GM23248 (cell line): ENCODE results near the gene BLVRA. TPM values are rescaled to one million over a fixed set of nuclear protein-coding genes. Genes with fewer than 3 reads are reported as not detected.
"Not testable (repeated sequence)": the region's sequence is repeated elsewhere in the genome, so short reads cannot be mapped to it uniquely, and the experiment has no call there.

Experiments
- DNase-seq: peaks from one replicate; pipeline ENCODE4 v3.0.0-alpha.2; 2015
- H2AFZ ChIP-seq: fragments of 200-600 bp; sonication (generic); 2 replicates; pipeline ENCODE4 v1.6.1; 2016; ENCODE audit warnings: antibody characterized with exemption
- H3F3A ChIP-seq: fragments of 200-600 bp; sonication (generic); 2 replicates; pipeline ENCODE4 v1.6.1; 2016; ENCODE audit warnings: mild to moderate bottlenecking, antibody characterized with exemption, mixed run types; ENCODE audit not compliant: insufficient read depth
- H3K27ac ChIP-seq: fragments of 200-600 bp; sonication (generic); 2 replicates; pipeline ENCODE4 v1.5.1; 2016; ENCODE audit warnings: mild to moderate bottlenecking
- H3K27me3 ChIP-seq: fragments of 200-600 bp; sonication (generic); replicated peaks from 2 replicates; pipeline ENCODE4 v1.6.1; 2016; ENCODE audit warnings: mild to moderate bottlenecking; ENCODE audit not compliant: insufficient read depth
- H3K36me3 ChIP-seq: fragments of 200-600 bp; sonication (generic); 2 replicates; pipeline ENCODE4 v1.6.1; 2016; ENCODE audit warnings: low read depth, mild to moderate bottlenecking
- H3K4me1 ChIP-seq: fragments of 200-600 bp; sonication (generic); 2 replicates; pipeline ENCODE4 v1.6.1; 2016; ENCODE audit warnings: mild to moderate bottlenecking; ENCODE audit not compliant: insufficient read depth
- H3K4me2 ChIP-seq: fragments of 200-600 bp; sonication (generic); one replicate; pipeline ENCODE4 v1.6.1; 2016; ENCODE audit warnings: mild to moderate bottlenecking; ENCODE audit not compliant: unreplicated experiment
- H3K4me3 ChIP-seq: fragments of 200-600 bp; sonication (generic); 2 replicates; pipeline ENCODE4 v1.5.1; 2016; ENCODE audit warnings: mild to moderate bottlenecking
- H3K79me2 ChIP-seq: fragments of 200-600 bp; sonication (generic); 2 replicates; pipeline ENCODE4 v1.6.1; 2016; ENCODE audit warnings: mild to moderate bottlenecking; ENCODE audit not compliant: insufficient read depth
- H3K9ac ChIP-seq: fragments of 200-600 bp; sonication (generic); 2 replicates; pipeline ENCODE4 v1.6.1; 2016; ENCODE audit warnings: mild to moderate bottlenecking
- H3K9me2 ChIP-seq: fragments of 200-600 bp; sonication (generic); 2 replicates; pipeline ENCODE4 v1.6.1; 2016; ENCODE audit warnings: mixed run types, mild to moderate bottlenecking, moderate library complexity; ENCODE audit not compliant: insufficient read depth
- H3K9me3 ChIP-seq: fragments of 200-600 bp; sonication (generic); one replicate; pipeline ENCODE4 v1.6.1; 2017; ENCODE audit warnings: low read depth
- H4K20me1 ChIP-seq: fragments of 200-600 bp; sonication (generic); 2 replicates; pipeline ENCODE4 v1.6.0; 2016; ENCODE audit not compliant: insufficient read depth
- EZH2 ChIP-seq: fragments of 200-600 bp; sonication (generic); IDR thresholded peaks from 2 replicates; pipeline ENCODE4 v1.6.1; 2018; ENCODE audit warnings: antibody characterized with exemption, mild to moderate bottlenecking; ENCODE audit not compliant: insufficient read depth, poor library complexity, severe bottlenecking
- EZH2phosphoT487 ChIP-seq: fragments of 200-600 bp; sonication (generic); IDR thresholded peaks from 2 replicates; pipeline ENCODE4 v1.6.1; 2018; ENCODE audit warnings: antibody characterized with exemption, moderate library complexity, mild to moderate bottlenecking, low read depth; ENCODE audit not compliant: insufficient read depth
- WGBS, 2 experiments: methylation state at CpG; one replicate each; pipeline ENCODE4 v1.1.6; 2015 to 2017; ENCODE audit warnings: low lambda C conversion rate in 2 of 2, low coverage in 1 of 2; ENCODE audit errors: missing lambda C conversion rate in 2 of 2; 5-methylcytosine and 5-hydroxymethylcytosine counted together
- in situ Hi-C: fragments of 300-500 bp; cut with MboI; formaldehyde crosslinking; loops from 2 replicates; pipeline ENCODE4 v1.15.0; 2020
- polyA plus RNA-seq: library from polyadenylated mRNA; unstranded; fragments of >200 nt; fragmentation: Nextera tagmentation; extraction: Ambion mirVana; gene quantifications from 2 replicates; pipeline ENCODE4 v1.2.1, GENCODE V29; 2016
- total RNA-seq: library from RNA; depleted of rRNA; stranded (reverse); fragments of >200 nt; shearing (Covaris generic); gene quantifications from 2 replicates; pipeline ENCODE4 v1.2.3, GENCODE V29; 2014

Gene BLVRA
- total and polyA plus RNA-seq, 2 experiments from 2014 or later, result 14.7 to 47.0 TPM

GRCh38 chr7:43727003-43727402, 31.5 kb upstream of the BLVRA start:
- peaks cover 7% of the 10 kb centered on the region; the same call in 1 of the 2 replicates for H3K4me1 ChIP-seq
- TF ChIP-seq EZH2phosphoT487, result no peak
- TF ChIP-seq EZH2, result no peak
- no peak for DNase-seq
- no peak overlapping the region for H3K27ac ChIP-seq
- H3K79me2 ChIP-seq, result peaks cover 73% of the 10 kb centered on the region
- H3F3A ChIP-seq, result no peaks in the 10 kb centered on the region; the same call in 1 of the 2 replicates
- in situ Hi-C loops, result no loop called here
- H3K4me2 ChIP-seq, result no peak overlapping the region
- H3K9me3 ChIP-seq, result no peaks in the 10 kb centered on the region
- 95% methylated on average over 5 of the region's 5 CpGs for WGBS, 2 experiments
- H3K9ac ChIP-seq, result no peak overlapping the region
- H4K20me1 ChIP-seq, result no peaks in the 10 kb centered on the region
- H3K9me2 ChIP-seq, result no peaks in the 10 kb centered on the region
- H3K36me3 ChIP-seq, result no peaks in the 10 kb centered on the region
- no peak overlapping the region for H3K4me3 ChIP-seq
- no peak overlapping the region for H2AFZ ChIP-seq
- H3K27me3 ChIP-seq, result no peaks in the 10 kb centered on the region

- Histone ChIP-seq H3K36me3 (no peaks in the 10 kb centered on the region), H2AFZ (no peak overlapping the region), H3F3A (no peaks in the 10 kb centered on the region; the same call in 1 of the 2 replicates), H3K27ac (no peak overlapping the region), H3K9me2 (no peaks in the 10 kb centered on the region), H3K4me3 (no peak overlapping the region), H3K4me2 (no peak overlapping the region), H3K9me3 (no peaks in the 10 kb centered on the region), H3K4me1 (peaks cover 7% of the 10 kb centered on the region; the same call in 1 of the 2 replicates), H4K20me1 (no peaks in the 10 kb centered on the region), H3K9ac (no peak overlapping the region), H3K27me3 (no peaks in the 10 kb centered on the region), H3K79me2 (peaks cover 68% of the 10 kb centered on the region)
- TF ChIP-seq EZH2phosphoT487, result no peak
- no peak for TF ChIP-seq EZH2
- in situ Hi-C loops, result no loop called here
- WGBS, 2 experiments, result 0 to 11% methylated on average over 1 of the region's 1 CpG
- DNase-seq, result no peak
Observed at GRCh38 chr7:43727494-43727893, 31.0 kb upstream of the BLVRA start.

- Histone ChIP-seq H3K79me2 (peaks cover 50% of the 10 kb centered on the region), H3K9me2 (no peaks in the 10 kb centered on the region), H3K27me3 (no peaks in the 10 kb centered on the region), H2AFZ (peak within 1 kb of the TSS; percentile 99), H3F3A (no peaks in the 10 kb centered on the region), H3K27ac (peak within 1 kb of the TSS; percentile 64), H3K4me1 (peaks cover 7% of the 10 kb centered on the region; the same call in 1 of the 2 replicates), H3K9me3 (no peaks in the 10 kb centered on the region), H4K20me1 (no peaks in the 10 kb centered on the region), H3K36me3 (no peaks in the 10 kb centered on the region), H3K9ac (peak within 1 kb of the TSS; percentile 90), H3K4me2 (peak within 1 kb of the TSS; percentile 95), H3K4me3 (peak within 1 kb of the TSS; percentile 97)
- no peak for TF ChIP-seq EZH2
- TF ChIP-seq EZH2phosphoT487, result no peak
- WGBS, 2 experiments, result 1 to 2% methylated on average over 62 to 65 of the region's 66 CpGs
- DNase-seq, result peak; percentile 96
- in situ Hi-C loops, result no loop called here
Observed at GRCh38 chr7:43729214-43729923, 29.1 kb upstream of the BLVRA start, which contains the start of gene COA1. Gene COA1, minus strand, starts transcription at chr7:43729523. Its CDS starts 80,909 bp downstream, at chr7:43648614.

GRCh38 chr7:43729924-43730248, 28.6 kb upstream of the BLVRA start:
- Histone ChIP-seq H3K4me3 (peak overlapping the region; percentile 97), H3F3A (no peaks in the 10 kb centered on the region), H3K9me3 (no peaks in the 10 kb centered on the region), H3K27me3 (no peaks in the 10 kb centered on the region), H3K9me2 (no peaks in the 10 kb centered on the region), H4K20me1 (no peaks in the 10 kb centered on the region), H3K27ac (peak overlapping the region; percentile 64), H3K9ac (peak overlapping the region; percentile 90), H2AFZ (peak overlapping the region; percentile 99), H3K4me2 (peak overlapping the region; percentile 95), H3K36me3 (no peaks in the 10 kb centered on the region), H3K79me2 (peaks cover 44% of the 10 kb centered on the region), H3K4me1 (peaks cover 7% of the 10 kb centered on the region; the same call in 1 of the 2 replicates)
- DNase-seq, result no peak
- 1 to 3% methylated on average over 4 of the region's 4 CpGs for WGBS, 2 experiments
- TF ChIP-seq EZH2phosphoT487 (no peak), EZH2 (no peak)
- in situ Hi-C loops, result no loop called here

- H2AFZ ChIP-seq, H3K9me3 ChIP-seq, H3K4me2 ChIP-seq, H3K9ac ChIP-seq, H3K9me2 ChIP-seq, H4K20me1 ChIP-seq, H3K4me3 ChIP-seq, H3K4me1 ChIP-seq, in situ Hi-C loops, H3F3A ChIP-seq, H3K27me3 ChIP-seq, H3K27ac ChIP-seq, DNase-seq, H3K36me3 ChIP-seq: not testable (repeated sequence)
- H3K79me2 ChIP-seq, result peaks cover 28% of the 10 kb centered on the region
- 86 to 98% methylated on average over 3 of the region's 3 CpGs for WGBS, 2 experiments
Observed at GRCh38 chr7:43731494-43731893, 27.0 kb upstream of the BLVRA start.

- H3F3A ChIP-seq, H3K79me2 ChIP-seq, H3K9me2 ChIP-seq, H3K4me3 ChIP-seq, H3K9ac ChIP-seq, H3K4me2 ChIP-seq, H3K4me1 ChIP-seq, H3K36me3 ChIP-seq, H4K20me1 ChIP-seq, DNase-seq, in situ Hi-C loops, H3K9me3 ChIP-seq, H3K27ac ChIP-seq, H3K27me3 ChIP-seq: not testable (repeated sequence)
- 44 to 50% methylated on average over 18 of the region's 18 CpGs for WGBS, 2 experiments
- H2AFZ ChIP-seq, result 0 out of 2 replicates have a peak overlapping the region, but pooled peaks have one; percentile 41
Observed at GRCh38 chr7:43734575-43735332, 23.7 kb upstream of the BLVRA start.
